Bronchial epithelial cell (primary cell): ENCODE data around the gene LRP1B. TPM values are rescaled to one million over a fixed set of nuclear protein-coding genes. Genes with fewer than 3 reads are reported as not detected.

ENCODE experiments used
- DNase-seq: peaks from one replicate; pipeline ENCODE4 v3.0.0-alpha.2; 2010; ENCODE audit warnings: low read depth
- FAIRE-seq: peaks from 2 replicates; lab custom pipeline; 2011; peaks lifted over from hg19 to GRCh38; lab: Jason Lieb, UNC
- H3K27me3 ChIP-seq: 2 replicates; pipeline ENCODE4 v1.5.1; 2011; ENCODE audit warnings: low read length; ENCODE audit not compliant: control insufficient read depth, insufficient read depth
- H3K36me3 ChIP-seq: 2 replicates; pipeline ENCODE4 v1.5.1; 2011; ENCODE audit warnings: low read length; ENCODE audit not compliant: control insufficient read depth, insufficient read depth
- H3K4me3 ChIP-seq: 2 replicates; pipeline ENCODE4 v1.5.1; 2011; ENCODE audit warnings: mild to moderate bottlenecking, low read depth, low read length, control low read depth
- total RNA-seq: library from RNA; depleted of rRNA; stranded (reverse); fragments of >200 nt; gene quantifications from 2 replicates; pipeline ENCODE4 v1.2.1, GENCODE V29; 2014
- TF ChIP-seq, protein P1 (sequence below): IDR thresholded peaks from 2 replicates; pipeline ENCODE4 v1.5.1; 2011; ENCODE audit warnings: mild to moderate bottlenecking, moderate library complexity, low read length, control low read depth, inconsistent platforms; ENCODE audit not compliant: insufficient read depth, severe bottlenecking

LRP1B gene
- total RNA-seq, 1 donor from 2014 or later, result under 0.01 TPM

DNA sequence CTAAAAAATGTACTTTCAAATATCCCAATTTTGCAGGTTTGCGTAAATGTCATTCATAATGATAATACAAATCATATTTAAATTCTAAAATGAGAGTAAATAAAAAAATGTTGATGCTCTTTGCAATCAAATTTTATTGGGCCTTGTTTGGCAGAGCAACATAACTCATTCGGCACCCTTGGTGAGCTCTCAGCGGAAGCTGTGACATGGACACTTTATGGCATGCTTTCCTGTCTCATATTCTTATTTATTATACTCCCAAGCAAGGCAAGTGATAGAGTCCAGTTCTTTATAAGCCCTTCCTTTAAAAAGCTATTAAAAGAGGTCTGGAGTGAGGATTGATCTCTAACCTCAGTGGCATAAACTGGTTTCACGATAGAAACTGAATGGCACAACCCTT is 1857.4 kb downstream of the LRP1B start:
- Histone ChIP-seq H3K36me3 (no peaks in the 10 kb centered on the region), H3K4me3 (no peak overlapping the region), H3K27me3 (no peaks in the 10 kb centered on the region)
- FAIRE-seq (no peak), DNase-seq (no peak)
- TF ChIP-seq, protein P1, sequence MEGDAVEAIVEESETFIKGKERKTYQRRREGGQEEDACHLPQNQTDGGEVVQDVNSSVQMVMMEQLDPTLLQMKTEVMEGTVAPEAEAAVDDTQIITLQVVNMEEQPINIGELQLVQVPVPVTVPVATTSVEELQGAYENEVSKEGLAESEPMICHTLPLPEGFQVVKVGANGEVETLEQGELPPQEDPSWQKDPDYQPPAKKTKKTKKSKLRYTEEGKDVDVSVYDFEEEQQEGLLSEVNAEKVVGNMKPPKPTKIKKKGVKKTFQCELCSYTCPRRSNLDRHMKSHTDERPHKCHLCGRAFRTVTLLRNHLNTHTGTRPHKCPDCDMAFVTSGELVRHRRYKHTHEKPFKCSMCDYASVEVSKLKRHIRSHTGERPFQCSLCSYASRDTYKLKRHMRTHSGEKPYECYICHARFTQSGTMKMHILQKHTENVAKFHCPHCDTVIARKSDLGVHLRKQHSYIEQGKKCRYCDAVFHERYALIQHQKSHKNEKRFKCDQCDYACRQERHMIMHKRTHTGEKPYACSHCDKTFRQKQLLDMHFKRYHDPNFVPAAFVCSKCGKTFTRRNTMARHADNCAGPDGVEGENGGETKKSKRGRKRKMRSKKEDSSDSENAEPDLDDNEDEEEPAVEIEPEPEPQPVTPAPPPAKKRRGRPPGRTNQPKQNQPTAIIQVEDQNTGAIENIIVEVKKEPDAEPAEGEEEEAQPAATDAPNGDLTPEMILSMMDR, result no peak

GRCh38 chr2:140270224-140270623 is 1860.6 kb downstream of the LRP1B start:
- Histone ChIP-seq H3K4me3 (no peak overlapping the region), H3K36me3 (no peaks in the 10 kb centered on the region), H3K27me3 (no peaks in the 10 kb centered on the region)
- DNase-seq, result no peak
- FAIRE-seq, result no peak
- TF ChIP-seq, protein P1, result no peak

DNA sequence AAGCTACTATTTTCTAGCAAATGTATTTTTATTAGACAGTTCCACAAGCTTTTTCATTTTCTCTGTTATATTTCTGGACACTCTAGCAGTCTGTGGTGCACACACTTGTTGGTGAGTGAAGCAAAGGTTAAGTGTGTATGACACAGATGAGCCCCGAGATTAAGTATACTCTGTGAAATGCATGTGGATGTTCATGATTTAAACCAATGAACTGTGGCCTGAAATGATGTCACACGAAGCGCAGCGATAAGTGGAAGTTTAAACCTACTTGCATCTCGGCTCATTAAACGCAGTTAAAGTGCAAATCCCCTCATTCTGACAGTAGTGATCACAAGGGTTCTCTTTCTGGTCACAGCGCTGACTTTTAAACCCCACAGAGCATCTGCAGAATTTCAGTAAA is 1861.8 kb downstream of the LRP1B start:
- FAIRE-seq, result no peak
- no peaks in the 10 kb centered on the region for H3K27me3 ChIP-seq
- H3K36me3 ChIP-seq, result no peaks in the 10 kb centered on the region
- no peak overlapping the region for H3K4me3 ChIP-seq
- TF ChIP-seq, protein P1, result no peak
- no peak for DNase-seq

GRCh38 chr2:140262908-140263307 is 1867.9 kb downstream of the LRP1B start:
- H3K27me3 ChIP-seq, result no peaks in the 10 kb centered on the region
- no peak overlapping the region for H3K4me3 ChIP-seq
- FAIRE-seq, result no peak
- TF ChIP-seq, protein P1, result no peak
- no peaks in the 10 kb centered on the region for H3K36me3 ChIP-seq
- no peak for DNase-seq

DNA sequence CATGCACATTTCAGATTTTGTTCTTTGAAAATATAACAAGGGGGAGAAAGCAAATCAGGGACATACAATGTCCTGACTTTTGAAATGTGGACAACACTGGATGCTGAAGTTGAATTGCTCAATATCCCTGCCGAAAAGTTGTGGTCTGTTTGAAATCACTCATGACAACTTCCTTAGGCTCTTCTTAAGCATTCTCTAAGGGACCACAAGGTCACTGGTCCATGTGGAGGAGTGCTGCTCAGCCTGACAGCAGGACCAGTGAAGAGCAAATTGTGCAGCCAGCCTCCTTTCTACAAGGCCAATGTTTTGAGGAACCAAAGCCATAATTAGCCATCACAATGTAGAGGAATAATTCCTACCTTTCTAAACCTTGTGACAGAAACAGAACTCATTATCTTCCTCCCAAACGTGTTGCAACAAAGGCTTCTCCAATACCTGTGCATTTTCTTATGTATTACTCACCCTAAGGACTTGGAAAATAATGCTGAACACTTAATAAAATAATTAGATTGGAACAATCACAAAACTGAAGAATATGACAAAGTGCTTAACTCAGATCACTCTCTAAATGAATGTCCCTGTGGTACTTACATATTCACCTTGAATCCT is 1873.0 kb downstream of the LRP1B start:
- no peaks in the 10 kb centered on the region for H3K36me3 ChIP-seq
- TF ChIP-seq, protein P1, result no peak
- no peak for FAIRE-seq

DNA sequence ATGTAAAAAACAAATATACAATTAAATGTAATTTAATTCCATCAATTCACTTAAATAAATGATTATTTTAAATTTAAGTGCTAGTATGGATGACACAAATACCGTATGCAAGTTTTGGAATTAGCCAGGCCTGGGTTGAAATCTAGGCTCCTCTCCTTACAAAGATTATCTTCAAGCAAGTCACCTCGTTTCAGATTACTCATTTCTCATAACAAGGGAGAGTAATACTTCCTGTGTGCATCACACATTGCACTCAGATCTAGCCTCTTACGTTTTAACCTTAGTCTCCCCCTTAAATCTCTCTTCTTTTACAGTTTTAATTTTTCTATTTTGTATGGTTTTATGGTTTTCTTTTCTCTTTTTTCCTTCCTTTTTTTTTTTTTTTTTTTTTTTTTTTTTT is 1874.7 kb downstream of the LRP1B start:
- no peaks in the 10 kb centered on the region for H3K36me3 ChIP-seq
- H3K4me3 ChIP-seq, result no peak overlapping the region
- no peaks in the 10 kb centered on the region for H3K27me3 ChIP-seq
- TF ChIP-seq, protein P1, result no peak
- no peak for FAIRE-seq
- DNase-seq, result no peak

More for the DNA sequence above, 1873.0 kb downstream of the LRP1B start:
- peak; percentile 32 for DNase-seq
- Histone ChIP-seq H3K4me3 (no peak overlapping the region), H3K27me3 (no peaks in the 10 kb centered on the region)
